ENCODE results near the gene TMEM42.

TMEM42 gene

GRCh38 chr3:44910693-44911092, 49.0 kb downstream of the TMEM42 start:
- Mint-ChIP-seq H3K4me1 (no peaks in the 10 kb centered on the region), H3K27me3 (peaks cover 28% of the 10 kb centered on the region), H3K4me3 (no peak overlapping the region), H3K27ac (no peak overlapping the region), H3K9me3 (peaks cover 7% of the 10 kb centered on the region), H3K36me3 (no peaks in the 10 kb centered on the region)
- CTCF ChIA-PET: no interaction called here
- no peak for DNase-seq

DNA sequence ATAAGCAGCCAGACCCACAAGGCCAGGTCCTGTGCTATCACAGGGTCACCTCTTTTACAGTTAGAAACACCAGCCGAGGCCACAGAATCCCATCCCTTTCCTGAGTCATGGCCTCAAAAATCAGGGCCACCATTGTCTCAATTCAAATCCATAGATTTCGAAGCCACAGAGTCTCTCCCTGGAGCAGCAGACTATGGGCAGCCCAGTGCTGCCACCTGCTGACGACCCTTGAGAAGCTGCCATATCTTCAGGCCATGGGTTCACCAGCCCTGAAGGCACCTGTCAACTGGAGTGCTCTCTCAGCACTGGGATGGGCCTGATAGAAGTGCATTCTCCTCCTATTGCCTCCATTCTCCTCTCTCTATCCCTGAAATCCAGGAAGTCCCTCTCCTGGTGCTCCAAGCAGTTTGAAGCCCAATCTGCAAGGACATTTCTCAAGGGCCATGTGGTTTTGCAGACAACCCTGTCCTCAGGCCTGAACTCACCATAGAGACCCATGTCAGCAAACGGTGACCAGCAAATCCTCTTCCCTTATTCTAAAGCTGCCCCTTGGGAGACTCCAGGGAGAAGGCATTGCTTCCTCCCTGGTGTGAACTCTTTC, 52.3 kb downstream of the TMEM42 start:
- Mint-ChIP-seq H3K27me3 (peaks cover 11% of the 10 kb centered on the region), H3K4me1 (no peaks in the 10 kb centered on the region), H3K36me3 (no peaks in the 10 kb centered on the region), H3K27ac (no peak overlapping the region), H3K4me3 (no peak overlapping the region), H3K9me3 (peaks cover 7% of the 10 kb centered on the region)
- CTCF ChIA-PET: interaction anchor here (0.5 to 4.3 kb wide), 15 partner anchors 32 to 590 kb away, joined by 3 to 25 read pairs (median 3); partner anchors contain the start of gene ZNF501
- peak; percentile 76 for DNase-seq

DNA sequence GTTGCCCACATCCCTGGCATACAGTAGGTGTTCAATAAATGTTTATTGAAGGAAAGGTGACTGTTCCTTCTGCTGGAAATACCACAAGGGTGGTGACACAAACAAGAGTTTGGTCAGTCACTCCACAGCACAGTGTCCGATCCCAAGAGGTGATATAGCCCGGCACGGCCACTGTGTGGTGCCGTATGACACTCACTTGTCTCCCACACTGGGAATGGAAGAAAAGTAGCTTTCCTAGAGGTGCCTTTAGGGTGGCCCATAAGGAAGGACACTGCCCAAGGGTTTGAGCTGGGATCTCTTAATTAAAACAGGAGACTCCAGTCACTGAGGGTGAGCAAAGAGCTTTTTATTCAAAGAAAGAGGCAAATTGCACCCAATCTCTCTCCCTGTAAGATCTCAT, 53.2 kb downstream of the TMEM42 start:
- CTCF ChIA-PET: interaction anchor here (0.6 to 4.3 kb wide), 11 partner anchors 16 to 386 kb away, joined by 3 to 25 read pairs (median 3); partner anchors contain the start of gene ZNF501
- no peak for DNase-seq
- peaks cover 4% of the 10 kb centered on the region for H3K27me3 Mint-ChIP-seq

More for the DNA sequence above, 53.2 kb downstream of the TMEM42 start:
- H3K9me3 Mint-ChIP-seq: peaks cover 6% of the 10 kb centered on the region
- no peak overlapping the region for H3K4me3 Mint-ChIP-seq
- peaks cover 3% of the 10 kb centered on the region for H3K36me3 Mint-ChIP-seq
- H3K4me1 Mint-ChIP-seq: no peaks in the 10 kb centered on the region
- no peak overlapping the region for H3K27ac Mint-ChIP-seq
